Measurements from ENCODE around the gene LCOR. TPM values are rescaled to one million over a fixed set of nuclear protein-coding genes. Genes with fewer than 3 reads are reported as not detected.

The LCOR gene
- total and polyA plus RNA-seq, 2 of the 13 experiments (the other 11 are each of a cell fraction or from before 2014, with no cell fraction given) = 12.4 to 23.7 TPM

- TF ChIP-seq, protein P1, sequence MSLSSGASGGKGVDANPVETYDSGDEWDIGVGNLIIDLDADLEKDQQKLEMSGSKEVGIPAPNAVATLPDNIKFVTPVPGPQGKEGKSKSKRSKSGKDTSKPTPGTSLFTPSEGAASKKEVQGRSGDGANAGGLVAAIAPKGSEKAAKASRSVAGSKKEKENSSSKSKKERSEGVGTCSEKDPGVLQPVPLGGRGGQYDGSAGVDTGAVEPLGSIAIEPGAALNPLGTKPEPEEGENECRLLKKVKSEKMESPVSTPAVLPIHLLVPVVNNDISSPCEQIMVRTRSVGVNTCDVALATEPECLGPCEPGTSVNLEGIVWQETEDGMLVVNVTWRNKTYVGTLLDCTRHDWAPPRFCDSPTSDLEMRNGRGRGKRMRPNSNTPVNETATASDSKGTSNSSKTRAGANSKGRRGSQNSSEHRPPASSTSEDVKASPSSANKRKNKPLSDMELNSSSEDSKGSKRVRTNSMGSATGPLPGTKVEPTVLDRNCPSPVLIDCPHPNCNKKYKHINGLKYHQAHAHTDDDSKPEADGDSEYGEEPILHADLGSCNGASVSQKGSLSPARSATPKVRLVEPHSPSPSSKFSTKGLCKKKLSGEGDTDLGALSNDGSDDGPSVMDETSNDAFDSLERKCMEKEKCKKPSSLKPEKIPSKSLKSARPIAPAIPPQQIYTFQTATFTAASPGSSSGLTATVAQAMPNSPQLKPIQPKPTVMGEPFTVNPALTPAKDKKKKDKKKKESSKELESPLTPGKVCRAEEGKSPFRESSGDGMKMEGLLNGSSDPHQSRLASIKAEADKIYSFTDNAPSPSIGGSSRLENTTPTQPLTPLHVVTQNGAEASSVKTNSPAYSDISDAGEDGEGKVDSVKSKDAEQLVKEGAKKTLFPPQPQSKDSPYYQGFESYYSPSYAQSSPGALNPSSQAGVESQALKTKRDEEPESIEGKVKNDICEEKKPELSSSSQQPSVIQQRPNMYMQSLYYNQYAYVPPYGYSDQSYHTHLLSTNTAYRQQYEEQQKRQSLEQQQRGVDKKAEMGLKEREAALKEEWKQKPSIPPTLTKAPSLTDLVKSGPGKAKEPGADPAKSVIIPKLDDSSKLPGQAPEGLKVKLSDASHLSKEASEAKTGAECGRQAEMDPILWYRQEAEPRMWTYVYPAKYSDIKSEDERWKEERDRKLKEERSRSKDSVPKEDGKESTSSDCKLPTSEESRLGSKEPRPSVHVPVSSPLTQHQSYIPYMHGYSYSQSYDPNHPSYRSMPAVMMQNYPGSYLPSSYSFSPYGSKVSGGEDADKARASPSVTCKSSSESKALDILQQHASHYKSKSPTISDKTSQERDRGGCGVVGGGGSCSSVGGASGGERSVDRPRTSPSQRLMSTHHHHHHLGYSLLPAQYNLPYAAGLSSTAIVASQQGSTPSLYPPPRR (CRISPR knock-in tag; IDR thresholded peaks at IDR 0.05; ENCODE audit: borderline replicate concordance) = peak; percentile 90; the same call in 1 of the 2 replicates
- TF ChIP-seq, protein P2, sequence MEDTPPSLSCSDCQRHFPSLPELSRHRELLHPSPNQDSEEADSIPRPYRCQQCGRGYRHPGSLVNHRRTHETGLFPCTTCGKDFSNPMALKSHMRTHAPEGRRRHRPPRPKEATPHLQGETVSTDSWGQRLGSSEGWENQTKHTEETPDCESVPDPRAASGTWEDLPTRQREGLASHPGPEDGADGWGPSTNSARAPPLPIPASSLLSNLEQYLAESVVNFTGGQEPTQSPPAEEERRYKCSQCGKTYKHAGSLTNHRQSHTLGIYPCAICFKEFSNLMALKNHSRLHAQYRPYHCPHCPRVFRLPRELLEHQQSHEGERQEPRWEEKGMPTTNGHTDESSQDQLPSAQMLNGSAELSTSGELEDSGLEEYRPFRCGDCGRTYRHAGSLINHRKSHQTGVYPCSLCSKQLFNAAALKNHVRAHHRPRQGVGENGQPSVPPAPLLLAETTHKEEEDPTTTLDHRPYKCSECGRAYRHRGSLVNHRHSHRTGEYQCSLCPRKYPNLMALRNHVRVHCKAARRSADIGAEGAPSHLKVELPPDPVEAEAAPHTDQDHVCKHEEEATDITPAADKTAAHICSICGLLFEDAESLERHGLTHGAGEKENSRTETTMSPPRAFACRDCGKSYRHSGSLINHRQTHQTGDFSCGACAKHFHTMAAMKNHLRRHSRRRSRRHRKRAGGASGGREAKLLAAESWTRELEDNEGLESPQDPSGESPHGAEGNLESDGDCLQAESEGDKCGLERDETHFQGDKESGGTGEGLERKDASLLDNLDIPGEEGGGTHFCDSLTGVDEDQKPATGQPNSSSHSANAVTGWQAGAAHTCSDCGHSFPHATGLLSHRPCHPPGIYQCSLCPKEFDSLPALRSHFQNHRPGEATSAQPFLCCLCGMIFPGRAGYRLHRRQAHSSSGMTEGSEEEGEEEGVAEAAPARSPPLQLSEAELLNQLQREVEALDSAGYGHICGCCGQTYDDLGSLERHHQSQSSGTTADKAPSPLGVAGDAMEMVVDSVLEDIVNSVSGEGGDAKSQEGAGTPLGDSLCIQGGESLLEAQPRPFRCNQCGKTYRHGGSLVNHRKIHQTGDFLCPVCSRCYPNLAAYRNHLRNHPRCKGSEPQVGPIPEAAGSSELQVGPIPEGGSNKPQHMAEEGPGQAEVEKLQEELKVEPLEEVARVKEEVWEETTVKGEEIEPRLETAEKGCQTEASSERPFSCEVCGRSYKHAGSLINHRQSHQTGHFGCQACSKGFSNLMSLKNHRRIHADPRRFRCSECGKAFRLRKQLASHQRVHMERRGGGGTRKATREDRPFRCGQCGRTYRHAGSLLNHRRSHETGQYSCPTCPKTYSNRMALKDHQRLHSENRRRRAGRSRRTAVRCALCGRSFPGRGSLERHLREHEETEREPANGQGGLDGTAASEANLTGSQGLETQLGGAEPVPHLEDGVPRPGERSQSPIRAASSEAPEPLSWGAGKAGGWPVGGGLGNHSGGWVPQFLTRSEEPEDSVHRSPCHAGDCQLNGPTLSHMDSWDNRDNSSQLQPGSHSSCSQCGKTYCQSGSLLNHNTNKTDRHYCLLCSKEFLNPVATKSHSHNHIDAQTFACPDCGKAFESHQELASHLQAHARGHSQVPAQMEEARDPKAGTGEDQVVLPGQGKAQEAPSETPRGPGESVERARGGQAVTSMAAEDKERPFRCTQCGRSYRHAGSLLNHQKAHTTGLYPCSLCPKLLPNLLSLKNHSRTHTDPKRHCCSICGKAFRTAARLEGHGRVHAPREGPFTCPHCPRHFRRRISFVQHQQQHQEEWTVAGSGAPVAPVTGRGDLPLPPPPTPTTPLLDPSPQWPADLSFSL (CRISPR knock-in tag; IDR thresholded peaks at IDR 0.05) = no peak
- TF ChIP-seq RNF2 (conservative IDR thresholded peaks at IDR 0.05; ENCODE audit: low read depth) (no peak), HNRNPUL1 (IDR thresholded peaks at IDR 0.05; ENCODE audit: low read depth, low read length) (no peak), U2AF2 (IDR thresholded peaks at IDR 0.05; ENCODE audit: low read depth, low read length) (no peak), ZNF235 (CRISPR knock-in tag; IDR thresholded peaks at IDR 0.05; ENCODE audit: borderline replicate concordance) (no peak), ATF1 (CRISPR knock-in tag; IDR thresholded peaks at IDR 0.05) (peak; percentile 41; the same call in 1 of the 2 replicates), ZFP1 (CRISPR knock-in tag; IDR thresholded peaks at IDR 0.05) (peak; percentile 80; the same call in 1 of the 2 replicates), SKI (IDR thresholded peaks at IDR 0.05; ENCODE audit: partially characterized antibody) (peak; percentile 99)
- TF ChIP-seq, protein P3, sequence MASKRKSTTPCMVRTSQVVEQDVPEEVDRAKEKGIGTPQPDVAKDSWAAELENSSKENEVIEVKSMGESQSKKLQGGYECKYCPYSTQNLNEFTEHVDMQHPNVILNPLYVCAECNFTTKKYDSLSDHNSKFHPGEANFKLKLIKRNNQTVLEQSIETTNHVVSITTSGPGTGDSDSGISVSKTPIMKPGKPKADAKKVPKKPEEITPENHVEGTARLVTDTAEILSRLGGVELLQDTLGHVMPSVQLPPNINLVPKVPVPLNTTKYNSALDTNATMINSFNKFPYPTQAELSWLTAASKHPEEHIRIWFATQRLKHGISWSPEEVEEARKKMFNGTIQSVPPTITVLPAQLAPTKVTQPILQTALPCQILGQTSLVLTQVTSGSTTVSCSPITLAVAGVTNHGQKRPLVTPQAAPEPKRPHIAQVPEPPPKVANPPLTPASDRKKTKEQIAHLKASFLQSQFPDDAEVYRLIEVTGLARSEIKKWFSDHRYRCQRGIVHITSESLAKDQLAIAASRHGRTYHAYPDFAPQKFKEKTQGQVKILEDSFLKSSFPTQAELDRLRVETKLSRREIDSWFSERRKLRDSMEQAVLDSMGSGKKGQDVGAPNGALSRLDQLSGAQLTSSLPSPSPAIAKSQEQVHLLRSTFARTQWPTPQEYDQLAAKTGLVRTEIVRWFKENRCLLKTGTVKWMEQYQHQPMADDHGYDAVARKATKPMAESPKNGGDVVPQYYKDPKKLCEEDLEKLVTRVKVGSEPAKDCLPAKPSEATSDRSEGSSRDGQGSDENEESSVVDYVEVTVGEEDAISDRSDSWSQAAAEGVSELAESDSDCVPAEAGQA (IDR thresholded peaks at IDR 0.05; ENCODE audit: low read depth) = no peak; the same call in 1 of the 2 replicates
- TF ChIP-seq, protein P3 (CRISPR knock-in tag; IDR thresholded peaks at IDR 0.05; ENCODE audit: borderline replicate concordance) = no peak
Measured at GRCh38 chr10:96842896-96843723, 11.0 kb downstream of the LCOR start (continued).
